Measurements from ENCODE around the gene LDLRAD2.

- TF ChIP-seq POLR2A (IDR thresholded peaks at IDR 0.05) (no peak), CTCF (IDR thresholded peaks at IDR 0.05) (no peak)
Measured at GRCh38 chr1:21834094-21834493, 22.0 kb downstream of the LDLRAD2 start.

Measured in Peyer's patch (tissue), 4 donors.